GM12878 (cell line): Measurements from ENCODE around the gene TANC2. TPM values are rescaled to one million over a fixed set of nuclear protein-coding genes. Genes with fewer than 3 reads are reported as not detected.

Source experiments
- ATAC-seq: fragments of 200-7000 bp; cut with Tn5 transposase; 3 replicates; pipeline ENCODE4 v1.9.1; 2020; ENCODE audit warnings: mild to moderate bottlenecking, moderate library complexity
- BruUV-seq: library from RNA; stranded (reverse); fragments of 400-500 nt; replicated peaks from 2 replicates; lab custom pipeline; 2021; lab: Mats Ljungman, UMichigan
- CTCF ChIA-PET: fragments of 300-600 bp; sonication (Branson Sonifier 250); formaldehyde crosslinking; extraction: SDS; loops from one replicate; lab custom pipeline; 2021; ENCODE audit warnings: inconsistent platforms; lab: Yijun Ruan, JAX
- POLR2A ChIA-PET: fragments of 350-600 bp; formaldehyde crosslinking; extraction: SDS; loops from one replicate; lab custom pipeline; 2021; ENCODE audit warnings: inconsistent platforms; lab: Charles Lee
- RAD21 ChIA-PET: fragments of 300-600 bp; sonication (Branson Sonifier 250); formaldehyde crosslinking; loops from one replicate; lab custom pipeline; 2023; ENCODE audit warnings: antibody characterized with exemption; ENCODE audit not compliant: unreplicated experiment; lab: Charles Lee
- SMC1A ChIA-PET: fragments of 300-600 bp; sonication (Branson Sonifier 250); formaldehyde crosslinking; loops from one replicate; lab custom pipeline; 2023; ENCODE audit not compliant: unreplicated experiment, uncharacterized antibody; lab: Charles Lee
- DNase-seq: peaks from one replicate; pipeline ENCODE4 v3.0.0-alpha.2; 2011; ENCODE audit warnings: low read depth, low spot score
- FAIRE-seq: peaks from 3 replicates; lab custom pipeline; 2011; peaks lifted over from hg19 to GRCh38; lab: Jason Lieb, UNC
- H2AFZ ChIP-seq: 2 replicates; pipeline ENCODE4 v1.6.0; 2011; ENCODE audit warnings: low read depth, low read length, control low read depth; ENCODE audit not compliant: control insufficient read depth
- H3K27ac ChIP-seq: 2 replicates; pipeline ENCODE4 v1.5.1; 2011; ENCODE audit warnings: control low read depth; ENCODE audit not compliant: control insufficient read depth, insufficient read depth
- H3K27me3 ChIP-seq, 2 experiments: replicated peaks in 1 of 2; 2 replicates each; pipeline versions ENCODE4 v1.6.0 to v1.6.1; 2011; ENCODE audit warnings: low read length in 1 of 2; ENCODE audit not compliant: control insufficient read depth in 2 of 2, insufficient read depth in 2 of 2
- H3K36me3 ChIP-seq, 2 experiments: 2 replicates each; pipeline ENCODE4 v1.5.1; 2011; ENCODE audit warnings: low read length in 1 of 2; ENCODE audit not compliant: control insufficient read depth in 2 of 2, insufficient read depth in 2 of 2
- H3K4me1 ChIP-seq: 2 replicates; pipeline ENCODE4 v1.6.1; 2011; ENCODE audit warnings: mild to moderate bottlenecking, low read length, moderate library complexity, mixed read lengths; ENCODE audit not compliant: control insufficient read depth, insufficient read depth
- H3K4me2 ChIP-seq: 2 replicates; pipeline ENCODE4 v1.6.0; 2011; ENCODE audit warnings: control low read depth; ENCODE audit not compliant: control insufficient read depth, insufficient read depth
- H3K4me3 ChIP-seq: fragments of 200-600 bp; sonication (generic); 2 replicates; pipeline ENCODE4 v1.5.1; 2016
- H3K79me2 ChIP-seq: 2 replicates; pipeline ENCODE4 v1.6.0; 2011; ENCODE audit warnings: low read length; ENCODE audit not compliant: control insufficient read depth, insufficient read depth
- H3K9ac ChIP-seq: 2 replicates; pipeline ENCODE4 v1.8.0; 2011; ENCODE audit warnings: low read length, control low read depth, mixed read lengths; ENCODE audit not compliant: control insufficient read depth, insufficient read depth
- H3K9me3 ChIP-seq: replicated peaks from 3 replicates; pipeline ENCODE4 v1.5.1; 2011; ENCODE audit warnings: mild to moderate bottlenecking, low read length; ENCODE audit not compliant: control insufficient read depth, insufficient read depth
- H4K20me1 ChIP-seq: 2 replicates; pipeline ENCODE4 v1.6.0; 2011; ENCODE audit not compliant: control insufficient read depth, insufficient read depth
- BMI1 ChIP-seq: fragments of 450-650 bp; IDR thresholded peaks from 2 replicates; pipeline ENCODE4 v1.6.1; 2016; ENCODE audit warnings: mild to moderate bottlenecking, moderate library complexity, borderline replicate concordance
- IKZF2 ChIP-seq, 2 experiments: fragments of 450-650 bp; IDR thresholded peaks; 2 replicates each; pipeline ENCODE4 v1.6.1; 2017; ENCODE audit warnings: mild to moderate bottlenecking in 2 of 2, moderate library complexity in 2 of 2
- JUND ChIP-seq: IDR thresholded peaks from 2 replicates; pipeline ENCODE4 v1.6.1; 2012; ENCODE audit warnings: low read depth, mild to moderate bottlenecking, low read length, improper control_type of control experiment, moderate library complexity
- KLF5 ChIP-seq: fragments of 450-650 bp; IDR thresholded peaks from 2 replicates; pipeline ENCODE4 v1.6.1; 2014; ENCODE audit warnings: mild to moderate bottlenecking; ENCODE audit not compliant: partially characterized antibody
- MEF2A ChIP-seq: IDR thresholded peaks from 2 replicates; pipeline ENCODE4 v1.6.1; 2011; ENCODE audit warnings: low read depth, mild to moderate bottlenecking, low read length, moderate library complexity; ENCODE audit not compliant: insufficient read depth
- SMARCA5 ChIP-seq: fragments of 450-650 bp; IDR thresholded peaks from 2 replicates; pipeline ENCODE4 v1.6.1; 2017; ENCODE audit warnings: mild to moderate bottlenecking
- SRF ChIP-seq, 2 experiments: IDR thresholded peaks; 2 replicates each; pipeline ENCODE4 v1.6.1; 2011; ENCODE audit warnings: low read depth in 2 of 2, low read length in 2 of 2, mild to moderate bottlenecking in 1 of 2, moderate library complexity in 1 of 2
- WGBS: methylation state at CpG from one replicate; pipeline ENCODE4 v1.1.6; 2016; ENCODE audit warnings: low lambda C conversion rate; ENCODE audit not compliant: insufficient replicate concordance, insufficient coverage; ENCODE audit errors: missing lambda C conversion rate; 5-methylcytosine and 5-hydroxymethylcytosine counted together
- in situ Hi-C: fragments of 300-500 bp; cut with MboI; formaldehyde crosslinking; loops from 9 replicates; pipeline ENCODE4 v1.14.3; 2018; ENCODE audit warnings: mixed read lengths
- intact Hi-C: fragments of 100-400 bp; cut with micrococcal nuclease; formaldehyde crosslinking; loops from one replicate; pipeline ENCODE4 v1.14.2; 2022; ENCODE audit not compliant: unreplicated experiment
- polyA plus RNA-seq, 11 experiments: library from polyadenylated mRNA; depleted of rRNA in 4 of 11; unstranded in 6 of 11; stranded (reverse) in 5 of 11; fragments of >200 nt; fragmentation: Nextera tagmentation in 4 of 11; fragmentation: Illumina TruSeq in 1 of 11; extraction: Ambion mirVana in 4 of 11; extraction: Trizol in 1 of 11; gene quantifications; 1 replicate in 1 of 11; 2 replicates in 10 of 11; pipeline versions ENCODE4 v1.2.1 to v1.2.3, GENCODE V29; 2011 to 2016; ENCODE audit warnings: inconsistent platforms in 2 of 11, missing spikeins in 2 of 11, low read depth in 1 of 11
- total RNA-seq, 4 experiments: library from RNA; depleted of rRNA in 3 of 4; stranded (reverse); fragments of >200 nt in 3 of 4; fragmentation: Illumina TruSeq in 1 of 4; extraction: Trizol in 1 of 4; gene quantifications; 2 replicates each; pipeline versions ENCODE4 v1.2.1 to v1.2.3, GENCODE V29; 2013 to 2021
- TF ChIP-seq, protein P1 (sequence below): fragments of 450-650 bp; conservative IDR thresholded peaks from 2 replicates; pipeline ENCODE4 v1.6.1; 2017; ENCODE audit warnings: mild to moderate bottlenecking, moderate library complexity
- TF ChIP-seq, protein P2 (sequence below): fragments of 450-650 bp; IDR thresholded peaks from 2 replicates; pipeline ENCODE4 v1.6.1; 2016; ENCODE audit warnings: mild to moderate bottlenecking, moderate library complexity, borderline replicate concordance
- TF ChIP-seq, protein P3 (sequence below): IDR thresholded peaks from 2 replicates; pipeline ENCODE4 v1.6.1; 2012; ENCODE audit warnings: mild to moderate bottlenecking, low read depth, low read length

The TANC2 gene
- total and polyA plus RNA-seq, 10 of the 15 experiments (the other 5 are each of a cell fraction or from before 2014, with no cell fraction given), result under 0.01 to 0.13 (median 0.03) TPM; not detected in 2

DNA sequence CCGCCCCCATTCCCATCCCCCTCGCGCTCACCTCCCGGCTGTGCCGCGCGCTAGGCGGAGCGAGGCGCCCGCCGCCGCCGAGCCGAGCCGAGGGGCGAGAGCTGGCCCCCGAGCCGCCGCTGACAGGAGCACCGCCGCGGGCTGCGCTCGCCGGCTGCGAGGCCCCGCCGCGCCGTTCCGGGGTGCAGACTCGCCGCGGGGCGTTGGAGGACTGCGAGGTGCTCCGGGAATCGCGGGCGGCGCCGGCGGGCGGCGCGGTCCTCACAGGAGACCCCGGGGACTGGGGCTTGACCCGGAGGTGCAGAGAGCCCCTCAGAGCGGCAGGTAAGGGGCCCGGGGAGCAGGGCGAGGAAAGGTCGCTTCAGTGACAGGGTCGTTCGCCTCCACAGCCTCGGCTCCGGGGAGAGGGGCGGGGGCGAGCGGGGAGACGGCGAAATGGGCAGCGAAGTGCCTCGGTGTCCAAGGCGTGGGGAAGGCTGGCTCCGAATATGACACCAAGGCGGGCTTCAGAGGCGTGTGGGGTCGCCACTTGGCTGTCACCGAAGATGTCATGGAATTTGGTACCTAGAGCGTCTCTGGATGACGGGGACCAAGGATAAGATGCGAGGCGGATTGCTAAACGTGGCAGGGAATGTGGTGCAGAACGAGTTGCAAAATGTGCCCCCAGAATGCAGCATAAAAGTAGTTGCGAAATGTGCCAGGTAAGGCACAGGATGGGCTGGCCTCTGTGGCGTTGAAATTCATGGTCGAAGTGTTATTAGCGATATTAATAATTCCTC, 580 bp downstream of the TANC2 start (continued):
- TF ChIP-seq, protein P1, sequence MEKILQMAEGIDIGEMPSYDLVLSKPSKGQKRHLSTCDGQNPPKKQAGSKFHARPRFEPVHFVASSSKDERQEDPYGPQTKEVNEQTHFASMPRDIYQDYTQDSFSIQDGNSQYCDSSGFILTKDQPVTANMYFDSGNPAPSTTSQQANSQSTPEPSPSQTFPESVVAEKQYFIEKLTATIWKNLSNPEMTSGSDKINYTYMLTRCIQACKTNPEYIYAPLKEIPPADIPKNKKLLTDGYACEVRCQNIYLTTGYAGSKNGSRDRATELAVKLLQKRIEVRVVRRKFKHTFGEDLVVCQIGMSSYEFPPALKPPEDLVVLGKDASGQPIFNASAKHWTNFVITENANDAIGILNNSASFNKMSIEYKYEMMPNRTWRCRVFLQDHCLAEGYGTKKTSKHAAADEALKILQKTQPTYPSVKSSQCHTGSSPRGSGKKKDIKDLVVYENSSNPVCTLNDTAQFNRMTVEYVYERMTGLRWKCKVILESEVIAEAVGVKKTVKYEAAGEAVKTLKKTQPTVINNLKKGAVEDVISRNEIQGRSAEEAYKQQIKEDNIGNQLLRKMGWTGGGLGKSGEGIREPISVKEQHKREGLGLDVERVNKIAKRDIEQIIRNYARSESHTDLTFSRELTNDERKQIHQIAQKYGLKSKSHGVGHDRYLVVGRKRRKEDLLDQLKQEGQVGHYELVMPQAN, result 0 out of 2 replicates have a peak, but pooled peaks have one; percentile 33
- no peak for TF ChIP-seq SRF (IDR thresholded peaks at IDR 0.05; ENCODE audit: low read depth in 2 of 2, low read length in 2 of 2)

DNA sequence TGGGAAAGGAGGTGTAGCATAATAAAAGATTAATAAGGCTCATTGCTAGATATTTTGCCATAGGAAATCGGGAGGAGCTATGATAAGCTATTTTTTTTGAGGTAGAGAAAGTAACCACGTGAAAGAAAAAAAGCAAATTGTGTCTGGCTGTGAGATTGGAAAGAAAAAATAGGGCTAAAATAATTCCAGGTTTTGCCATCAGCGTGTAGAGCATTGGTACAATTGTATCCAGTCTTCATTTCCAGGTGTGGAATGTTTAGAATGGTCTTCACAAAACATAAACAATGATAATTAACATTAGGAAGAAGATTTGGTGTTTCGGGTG, 1.1 kb downstream of the TANC2 start:
- Histone ChIP-seq H3K36me3 (no peaks in the 10 kb centered on the region), H3K9me3 (no peaks in the 10 kb centered on the region; the same call in 2 of the 3 replicates), H3K4me3 (no peak overlapping the region), H3K9ac (no peak overlapping the region), H3K4me2 (0 out of 2 replicates have a peak overlapping the region, but pooled peaks have one; percentile 72), H2AFZ (no peak overlapping the region), H3K27ac (no peak overlapping the region), H4K20me1 (no peaks in the 10 kb centered on the region), H3K4me1 (peaks cover 8% of the 10 kb centered on the region), H3K79me2 (no peaks in the 10 kb centered on the region), H3K27me3 (peaks cover 3 to 12% of the 10 kb centered on the region in 2 experiments)
- WGBS, result 18% methylated on average over 4 of the region's 4 CpGs
- in situ Hi-C loops (no loop called here), intact Hi-C loops (loop anchor here (5.0 kb wide), 1 partner anchor 245 kb away; no protein-coding TSS in a partner anchor)
- no peak for ATAC-seq
- no peak for FAIRE-seq
- no TSS peak for BruUV-seq
- POLR2A ChIA-PET, result no interaction called here
- SMC1A ChIA-PET, result interaction anchor here (0.6 kb wide), 1 partner anchor 1406 kb away, joined by 3 read pairs; no protein-coding TSS in a partner anchor
- RAD21 ChIA-PET, result no interaction called here
- no peak for DNase-seq
- CTCF ChIA-PET, result no interaction called here
- no peak for TF ChIP-seq MEF2A
- TF ChIP-seq, protein P2, sequence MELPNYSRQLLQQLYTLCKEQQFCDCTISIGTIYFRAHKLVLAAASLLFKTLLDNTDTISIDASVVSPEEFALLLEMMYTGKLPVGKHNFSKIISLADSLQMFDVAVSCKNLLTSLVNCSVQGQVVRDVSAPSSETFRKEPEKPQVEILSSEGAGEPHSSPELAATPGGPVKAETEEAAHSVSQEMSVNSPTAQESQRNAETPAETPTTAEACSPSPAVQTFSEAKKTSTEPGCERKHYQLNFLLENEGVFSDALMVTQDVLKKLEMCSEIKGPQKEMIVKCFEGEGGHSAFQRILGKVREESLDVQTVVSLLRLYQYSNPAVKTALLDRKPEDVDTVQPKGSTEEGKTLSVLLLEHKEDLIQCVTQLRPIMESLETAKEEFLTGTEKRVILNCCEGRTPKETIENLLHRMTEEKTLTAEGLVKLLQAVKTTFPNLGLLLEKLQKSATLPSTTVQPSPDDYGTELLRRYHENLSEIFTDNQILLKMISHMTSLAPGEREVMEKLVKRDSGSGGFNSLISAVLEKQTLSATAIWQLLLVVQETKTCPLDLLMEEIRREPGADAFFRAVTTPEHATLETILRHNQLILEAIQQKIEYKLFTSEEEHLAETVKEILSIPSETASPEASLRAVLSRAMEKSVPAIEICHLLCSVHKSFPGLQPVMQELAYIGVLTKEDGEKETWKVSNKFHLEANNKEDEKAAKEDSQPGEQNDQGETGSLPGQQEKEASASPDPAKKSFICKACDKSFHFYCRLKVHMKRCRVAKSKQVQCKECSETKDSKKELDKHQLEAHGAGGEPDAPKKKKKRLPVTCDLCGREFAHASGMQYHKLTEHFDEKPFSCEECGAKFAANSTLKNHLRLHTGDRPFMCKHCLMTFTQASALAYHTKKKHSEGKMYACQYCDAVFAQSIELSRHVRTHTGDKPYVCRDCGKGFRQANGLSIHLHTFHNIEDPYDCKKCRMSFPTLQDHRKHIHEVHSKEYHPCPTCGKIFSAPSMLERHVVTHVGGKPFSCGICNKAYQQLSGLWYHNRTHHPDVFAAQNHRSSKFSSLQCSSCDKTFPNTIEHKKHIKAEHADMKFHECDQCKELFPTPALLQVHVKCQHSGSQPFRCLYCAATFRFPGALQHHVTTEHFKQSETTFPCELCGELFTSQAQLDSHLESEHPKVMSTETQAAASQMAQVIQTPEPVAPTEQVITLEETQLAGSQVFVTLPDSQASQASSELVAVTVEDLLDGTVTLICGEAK, result no peak
- no peak for TF ChIP-seq IKZF2 (IDR thresholded peaks at IDR 0.05)
- TF ChIP-seq, protein P3, sequence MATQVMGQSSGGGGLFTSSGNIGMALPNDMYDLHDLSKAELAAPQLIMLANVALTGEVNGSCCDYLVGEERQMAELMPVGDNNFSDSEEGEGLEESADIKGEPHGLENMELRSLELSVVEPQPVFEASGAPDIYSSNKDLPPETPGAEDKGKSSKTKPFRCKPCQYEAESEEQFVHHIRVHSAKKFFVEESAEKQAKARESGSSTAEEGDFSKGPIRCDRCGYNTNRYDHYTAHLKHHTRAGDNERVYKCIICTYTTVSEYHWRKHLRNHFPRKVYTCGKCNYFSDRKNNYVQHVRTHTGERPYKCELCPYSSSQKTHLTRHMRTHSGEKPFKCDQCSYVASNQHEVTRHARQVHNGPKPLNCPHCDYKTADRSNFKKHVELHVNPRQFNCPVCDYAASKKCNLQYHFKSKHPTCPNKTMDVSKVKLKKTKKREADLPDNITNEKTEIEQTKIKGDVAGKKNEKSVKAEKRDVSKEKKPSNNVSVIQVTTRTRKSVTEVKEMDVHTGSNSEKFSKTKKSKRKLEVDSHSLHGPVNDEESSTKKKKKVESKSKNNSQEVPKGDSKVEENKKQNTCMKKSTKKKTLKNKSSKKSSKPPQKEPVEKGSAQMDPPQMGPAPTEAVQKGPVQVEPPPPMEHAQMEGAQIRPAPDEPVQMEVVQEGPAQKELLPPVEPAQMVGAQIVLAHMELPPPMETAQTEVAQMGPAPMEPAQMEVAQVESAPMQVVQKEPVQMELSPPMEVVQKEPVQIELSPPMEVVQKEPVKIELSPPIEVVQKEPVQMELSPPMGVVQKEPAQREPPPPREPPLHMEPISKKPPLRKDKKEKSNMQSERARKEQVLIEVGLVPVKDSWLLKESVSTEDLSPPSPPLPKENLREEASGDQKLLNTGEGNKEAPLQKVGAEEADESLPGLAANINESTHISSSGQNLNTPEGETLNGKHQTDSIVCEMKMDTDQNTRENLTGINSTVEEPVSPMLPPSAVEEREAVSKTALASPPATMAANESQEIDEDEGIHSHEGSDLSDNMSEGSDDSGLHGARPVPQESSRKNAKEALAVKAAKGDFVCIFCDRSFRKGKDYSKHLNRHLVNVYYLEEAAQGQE, result no peak
- TF ChIP-seq KLF5, result no peak
- no peak for TF ChIP-seq JUND
- no peak for TF ChIP-seq SMARCA5
- TF ChIP-seq BMI1, result no peak
